Measurements from ENCODE around the gene WASHC3. TPM values are rescaled to one million over a fixed set of nuclear protein-coding genes. Genes with fewer than 3 reads are reported as not detected.

The WASHC3 gene
- total and polyA plus RNA-seq, 2 donors (not counting 3 experiments of a cell fraction or from before 2014, with no cell fraction given) = 27.8 to 28.8 TPM

DNA sequence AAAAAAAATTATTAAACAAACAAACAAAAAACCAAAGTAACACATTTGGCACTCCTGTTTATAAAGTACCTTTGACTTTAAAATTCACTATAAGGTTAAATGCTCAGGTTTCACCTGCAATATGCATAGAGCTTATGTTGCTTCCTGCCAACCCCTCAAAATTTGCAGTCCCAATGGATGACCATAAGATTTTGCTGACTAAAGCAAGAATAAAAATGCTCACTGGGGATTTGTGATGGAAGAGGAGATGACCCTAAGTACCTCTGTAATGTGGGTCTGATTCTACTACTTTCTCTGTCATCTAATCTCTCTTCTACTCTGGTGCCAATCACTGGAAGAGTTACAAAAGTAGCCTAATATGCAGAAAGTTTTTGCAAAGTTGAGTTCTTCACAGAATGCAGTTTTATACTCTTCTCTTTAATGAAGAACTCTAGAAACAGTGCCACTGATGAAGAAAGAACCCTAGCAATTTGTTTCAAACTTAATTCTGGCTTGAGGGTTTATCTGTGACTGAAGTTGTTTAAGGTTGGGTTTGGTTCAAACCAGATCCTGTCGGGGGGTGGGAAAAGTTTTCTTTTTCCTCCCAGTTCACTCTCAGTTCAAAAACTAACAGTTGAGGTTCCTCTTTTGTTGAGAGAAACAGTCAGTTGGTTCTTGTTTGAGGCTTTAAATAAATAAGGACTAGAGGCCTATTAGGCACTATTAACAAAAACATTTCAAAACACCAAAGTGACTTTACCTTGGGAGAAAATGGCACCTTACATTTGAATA is 10.9 kb downstream of the WASHC3 start:
- Histone ChIP-seq H4K20me1 (replicated peaks; ENCODE audit: control insufficient read depth, extremely low read depth, insufficient read depth, low read length) (no peaks in the 10 kb centered on the region), H3K9me3 (replicated peaks; ENCODE audit: control insufficient read depth, insufficient read depth, low read length) (no peaks in the 10 kb centered on the region), H3K27me3 (ENCODE audit: control insufficient read depth in 2 of 2, insufficient read depth in 2 of 2, low read length in 2 of 2) (no peaks in the 10 kb centered on the region), H3K4me1 (ENCODE audit: control insufficient read depth, extremely low read depth, insufficient read depth, low read length) (no peaks in the 10 kb centered on the region), H3K79me2 (ENCODE audit: control insufficient read depth, insufficient read depth, low read length) (no peaks in the 10 kb centered on the region), H3K4me2 (ENCODE audit: insufficient read depth, low read length) (no peak overlapping the region), H3K27ac (ENCODE audit: insufficient read depth, low read depth, low read length) (no peak overlapping the region), H2AFZ (ENCODE audit: low read depth, low read length) (no peak overlapping the region), H3K4me3 (replicated peaks in 1 of 3; ENCODE audit: insufficient read depth in 1 of 3, low read depth in 1 of 3, low read length in 3 of 3) (no peak overlapping the region), H3K9me1 (replicated peaks; ENCODE audit: control insufficient read depth, extremely low read depth, insufficient read depth, low read length) (no peaks in the 10 kb centered on the region), H3K36me3 (ENCODE audit: control insufficient read depth in 2 of 2, extremely low read depth in 1 of 2, insufficient read depth in 2 of 2, low read length in 2 of 2) (no peaks in the 10 kb centered on the region), H3K9ac (replicated peaks; ENCODE audit: extremely low read depth, insufficient read depth, low read length) (no peak overlapping the region)
- DNase-seq (ENCODE audit: low read depth, low spot score) (no peak), FAIRE-seq (no peak)
- intact Hi-C loops (cut with micrococcal nuclease) (no loop called here), dilution Hi-C loops (cut with MboI; ENCODE audit: extremely low pct_ligation_motif_present, low sequenced_read_pairs) (no loop called here)
- ChIA-PET CTCF (no interaction called here), POLR2A (no interaction called here)
- BruUV-seq (replicated peaks) = no TSS peak
- TF ChIP-seq POLR2AphosphoS5 (IDR thresholded peaks at IDR 0.05; ENCODE audit: insufficient read depth, low read depth, low read length) (no peak), MYC (IDR thresholded peaks at IDR 0.05; ENCODE audit: low read depth, low read length) (no peak), GATA2 (IDR thresholded peaks at IDR 0.05; ENCODE audit: insufficient read depth, insufficient read length, low read depth, low read length) (no peak)

DNA sequence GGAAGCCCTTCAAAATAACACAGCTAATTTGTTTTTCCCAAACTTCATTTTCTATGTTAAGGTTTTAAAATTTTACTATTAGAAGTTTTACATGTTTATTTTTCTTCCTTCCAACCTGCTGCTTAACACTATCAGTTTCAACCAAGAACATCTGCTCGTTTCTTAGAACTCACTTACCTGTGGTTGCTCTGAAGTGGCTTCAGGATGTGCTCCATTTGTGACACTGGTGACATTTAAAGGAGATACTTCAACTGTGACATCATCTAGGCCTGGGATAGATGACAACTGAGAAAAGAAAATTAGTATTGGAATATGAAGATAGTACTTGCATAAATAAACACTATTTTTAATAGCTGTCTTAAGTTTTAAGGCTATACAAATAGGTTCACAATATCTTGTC is 17.9 kb downstream of the WASHC3 start:
- ChIA-PET POLR2A (no interaction called here), CTCF (interaction anchor here (0.6 to 1.3 kb wide), 2 partner anchors 25 to 211 kb away, joined by 3 to 4 read pairs; no protein-coding TSS in a partner anchor)
- dilution Hi-C loops (cut with MboI; ENCODE audit: extremely low pct_ligation_motif_present, low sequenced_read_pairs) (no loop called here), intact Hi-C loops (cut with micrococcal nuclease) (no loop called here)
- no peaks in the 10 kb centered on the region for H3K79me2 ChIP-seq (ENCODE audit: control insufficient read depth, insufficient read depth, low read length)
- peak; percentile 18 for FAIRE-seq
- H4K20me1 ChIP-seq (replicated peaks; ENCODE audit: control insufficient read depth, extremely low read depth, insufficient read depth, low read length) = no peaks in the 10 kb centered on the region
- H3K9ac ChIP-seq (replicated peaks; ENCODE audit: extremely low read depth, insufficient read depth, low read length) = no peak overlapping the region
- BruUV-seq (replicated peaks) = no TSS peak
- TF ChIP-seq, protein P1, sequence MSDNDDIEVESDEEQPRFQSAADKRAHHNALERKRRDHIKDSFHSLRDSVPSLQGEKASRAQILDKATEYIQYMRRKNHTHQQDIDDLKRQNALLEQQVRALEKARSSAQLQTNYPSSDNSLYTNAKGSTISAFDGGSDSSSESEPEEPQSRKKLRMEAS (IDR thresholded peaks at IDR 0.05; ENCODE audit: insufficient read depth, insufficient read length) = no peak
- no peak overlapping the region for H3K4me3 ChIP-seq (replicated peaks in 1 of 3; ENCODE audit: insufficient read depth in 1 of 3, low read depth in 1 of 3, low read length in 3 of 3)
- no peak overlapping the region for H3K27ac ChIP-seq (ENCODE audit: insufficient read depth, low read depth, low read length)
- H2AFZ ChIP-seq (ENCODE audit: low read depth, low read length) = no peak overlapping the region
- no peaks in the 10 kb centered on the region for H3K4me1 ChIP-seq (ENCODE audit: control insufficient read depth, extremely low read depth, insufficient read depth, low read length)
- DNase-seq (ENCODE audit: low read depth, low spot score) = no peak
- no peaks in the 10 kb centered on the region for H3K9me3 ChIP-seq (replicated peaks; ENCODE audit: control insufficient read depth, insufficient read depth, low read length)
- no peak overlapping the region for H3K4me2 ChIP-seq (ENCODE audit: insufficient read depth, low read length)
- H3K36me3 ChIP-seq (ENCODE audit: control insufficient read depth in 2 of 2, extremely low read depth in 1 of 2, insufficient read depth in 2 of 2, low read length in 2 of 2) = peaks cover 0 to 1% of the 10 kb centered on the region in 2 experiments
- H3K9me1 ChIP-seq (replicated peaks; ENCODE audit: control insufficient read depth, extremely low read depth, insufficient read depth, low read length) = no peaks in the 10 kb centered on the region
- H3K27me3 ChIP-seq (ENCODE audit: control insufficient read depth in 2 of 2, insufficient read depth in 2 of 2, low read length in 2 of 2) = no peaks in the 10 kb centered on the region

Data from endothelial cell of umbilical vein (primary cell).